ENCODE data around the gene PFDN6. TPM values are rescaled to one million over a fixed set of nuclear protein-coding genes. Genes with fewer than 3 reads are reported as not detected.

Gene PFDN6
- total and polyA plus RNA-seq, 10 of the 15 experiments (the other 5 are each of a cell fraction or from before 2014, with no cell fraction given), result 3.1 to 168 (median 82.6) TPM

DNA sequence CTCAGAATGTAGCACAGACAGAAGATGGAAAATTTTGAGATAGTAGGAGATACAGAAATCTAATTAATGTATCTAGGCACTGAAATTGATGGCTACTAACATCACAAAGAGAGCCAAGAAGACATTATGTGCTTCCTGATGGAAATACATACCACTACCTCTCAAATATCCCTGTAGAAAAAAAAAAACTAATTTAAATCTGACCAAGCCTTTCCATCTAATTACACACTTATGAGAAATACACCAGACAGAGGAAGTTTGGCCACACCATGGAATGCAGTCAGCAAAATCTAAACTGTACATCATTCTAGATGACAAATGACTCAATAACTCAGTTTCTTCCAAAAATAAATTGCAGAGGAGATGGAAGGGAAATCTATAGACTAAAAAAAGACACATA, 36.6 kb upstream of the PFDN6 start:
- ChIA-PET POLR2A (no interaction called here), SMC1A (ENCODE audit: uncharacterized antibody, unreplicated experiment) (no interaction called here), RAD21 (ENCODE audit: unreplicated experiment) (no interaction called here), CTCF (no interaction called here)
- TF ChIP-seq CBX5 (IDR thresholded peaks at IDR 0.05; ENCODE audit: low read depth) (no peak), MLLT1 (IDR thresholded peaks at IDR 0.05) (no peak), NFYA (IDR thresholded peaks at IDR 0.05; ENCODE audit: borderline replicate concordance, low read depth, low read length) (no peak), DPF2 (IDR thresholded peaks at IDR 0.05) (no peak), SREBF2 (IDR thresholded peaks at IDR 0.05; ENCODE audit: low read length) (no peak), SUZ12 (IDR thresholded peaks at IDR 0.05; ENCODE audit: unreplicated experiment) (no peak), CBFB (IDR thresholded peaks at IDR 0.05; ENCODE audit: low read depth) (no peak), PAX8 (IDR thresholded peaks at IDR 0.05) (no peak)
- TF ChIP-seq, protein P1, sequence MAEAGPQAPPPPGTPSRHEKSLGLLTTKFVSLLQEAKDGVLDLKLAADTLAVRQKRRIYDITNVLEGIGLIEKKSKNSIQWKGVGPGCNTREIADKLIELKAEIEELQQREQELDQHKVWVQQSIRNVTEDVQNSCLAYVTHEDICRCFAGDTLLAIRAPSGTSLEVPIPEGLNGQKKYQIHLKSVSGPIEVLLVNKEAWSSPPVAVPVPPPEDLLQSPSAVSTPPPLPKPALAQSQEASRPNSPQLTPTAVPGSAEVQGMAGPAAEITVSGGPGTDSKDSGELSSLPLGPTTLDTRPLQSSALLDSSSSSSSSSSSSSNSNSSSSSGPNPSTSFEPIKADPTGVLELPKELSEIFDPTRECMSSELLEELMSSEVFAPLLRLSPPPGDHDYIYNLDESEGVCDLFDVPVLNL (IDR thresholded peaks at IDR 0.05; ENCODE audit: low read depth, low read length), result no peak
- Histone ChIP-seq H3K4me1 (ENCODE audit: control insufficient read depth, insufficient read depth, low read length) (peaks cover 10% of the 10 kb centered on the region), H3K9me3 (replicated peaks; ENCODE audit: control insufficient read depth, insufficient read depth, low read length) (no peaks in the 10 kb centered on the region), H3K36me3 (ENCODE audit: control insufficient read depth in 2 of 2, insufficient read depth in 2 of 2, low read length in 1 of 2) (peaks cover 2 to 12% of the 10 kb centered on the region in 2 experiments; a peak in 2 of 4 replicates), H3K4me3 (no peak overlapping the region), H3K79me2 (ENCODE audit: control insufficient read depth, insufficient read depth, low read length) (peaks cover 13% of the 10 kb centered on the region), H3K27ac (ENCODE audit: control insufficient read depth, insufficient read depth) (no peak overlapping the region), H4K20me1 (ENCODE audit: control insufficient read depth, insufficient read depth) (no peaks in the 10 kb centered on the region), H3K9ac (ENCODE audit: control insufficient read depth, insufficient read depth, low read length) (no peak overlapping the region), H3K4me2 (ENCODE audit: control insufficient read depth, insufficient read depth) (no peak overlapping the region), H3K27me3 (replicated peaks in 1 of 2; ENCODE audit: control insufficient read depth in 2 of 2, insufficient read depth in 2 of 2, low read length in 1 of 2) (no peaks in the 10 kb centered on the region), H2AFZ (ENCODE audit: control insufficient read depth, low read depth, low read length) (no peak overlapping the region)
- BruUV-seq (replicated peaks), result no TSS peak
- FAIRE-seq, result no peak
- intact Hi-C loops (cut with micrococcal nuclease; ENCODE audit: unreplicated experiment), result no loop called here
- in situ Hi-C loops (cut with MboI), result no loop called here
- ATAC-seq, result no peak
- DNase-seq (ENCODE audit: low read depth, low spot score), result no peak
